Ascending aorta (tissue), 2 donors: ENCODE results near the gene BLTP3A. TPM values are rescaled to one million over a fixed set of nuclear protein-coding genes. Genes with fewer than 3 reads are reported as not detected.
"Not testable (repeated sequence)": the region's sequence is repeated elsewhere in the genome, so short reads cannot be mapped to it uniquely, and the experiment has no call there.

Experiments used
- DNase-seq, 2 donors: peaks; one replicate each; pipeline ENCODE4 v3.0.0-alpha.2; 2019; ENCODE audit warnings: low spot score in 2 of 2
- H3K27ac ChIP-seq, 2 donors: fragments of 200-600 bp; sonication (generic); one replicate each; pipeline ENCODE4 v1.5.1; 2016 to 2017; ENCODE audit warnings: mild to moderate bottlenecking in 1 of 2
- H3K27me3 ChIP-seq: fragments of 200-600 bp; sonication (generic); one replicate; pipeline ENCODE4 v1.5.1; 2017
- H3K36me3 ChIP-seq, 2 donors: fragments of 200-600 bp; sonication (generic); one replicate each; pipeline ENCODE4 v1.5.1; 2016
- H3K4me1 ChIP-seq, 2 donors: fragments of 200-600 bp; sonication (generic); one replicate each; pipeline ENCODE4 v1.5.1; 2016 to 2017; ENCODE audit warnings: mild to moderate bottlenecking in 1 of 2
- H3K4me3 ChIP-seq, 2 donors: fragments of 200-600 bp; sonication (generic); one replicate each; pipeline ENCODE4 v1.5.1; 2016 to 2017; ENCODE audit warnings: mild to moderate bottlenecking in 1 of 2
- H3K9me3 ChIP-seq, 2 donors: fragments of 200-600 bp; sonication (generic); one replicate each; pipeline ENCODE4 v1.5.1; 2016
- CTCF ChIP-seq, 3 experiments: fragments of 200-600 bp in 2 of 3; fragments of 450-650 bp in 1 of 3; sonication (generic) in 2 of 3; IDR thresholded peaks; one replicate each; pipeline ENCODE4 v1.5.1; 2016 to 2019; ENCODE audit warnings: antibody characterized with exemption in 3 of 3, mild to moderate bottlenecking in 1 of 3, moderate library complexity in 1 of 3
- intact Hi-C: fragments of 100-400 bp; cut with DNase I; formaldehyde crosslinking; loops from one replicate; pipeline ENCODE4 v1.15.1; 2023
- total RNA-seq: library from RNA; depleted of rRNA; stranded (reverse); fragments of >200 nt; gene quantifications from one replicate; pipeline ENCODE4 v1.1.0, GENCODE V29; 2016

BLTP3A gene
- total RNA-seq, 1 donor from 2014 or later: 12.7 TPM

- DNase-seq: no peak
- no peaks in the 10 kb centered on the region for H3K36me3 ChIP-seq
- TF ChIP-seq CTCF (IDR thresholded peaks at IDR 0.05): no peak
- intact Hi-C loops: no loop called here
- H3K27ac ChIP-seq: no peak overlapping the region
- no peaks in the 10 kb centered on the region for H3K9me3 ChIP-seq
- H3K4me1 ChIP-seq: peaks cover 0 to 4% of the 10 kb centered on the region in 2 donors
- no peaks in the 10 kb centered on the region for H3K27me3 ChIP-seq
- H3K4me3 ChIP-seq: no peak overlapping the region
Observed at GRCh38 chr6:34798057-34798456, 6.2 kb downstream of the BLTP3A start.

GRCh38 chr6:34799547-34799946, 7.7 kb downstream of the BLTP3A start:
- H3K27me3 ChIP-seq: no peaks in the 10 kb centered on the region
- no peaks in the 10 kb centered on the region for H3K36me3 ChIP-seq
- no peaks in the 10 kb centered on the region for H3K4me1 ChIP-seq
- no peak overlapping the region for H3K4me3 ChIP-seq
- no peaks in the 10 kb centered on the region for H3K9me3 ChIP-seq
- no peak for TF ChIP-seq CTCF (IDR thresholded peaks at IDR 0.05)
- intact Hi-C loops: no loop called here
- DNase-seq: no peak
- H3K27ac ChIP-seq: no peak overlapping the region

GRCh38 chr6:34804543-34804942, 12.7 kb downstream of the BLTP3A start:
- no peaks in the 10 kb centered on the region for H3K9me3 ChIP-seq
- no peaks in the 10 kb centered on the region for H3K36me3 ChIP-seq
- no peaks in the 10 kb centered on the region for H3K27me3 ChIP-seq
- H3K27ac ChIP-seq: no peak overlapping the region
- DNase-seq: no peak
- no peak overlapping the region for H3K4me3 ChIP-seq
- intact Hi-C loops: no loop called here
- TF ChIP-seq CTCF (IDR thresholded peaks at IDR 0.05): no peak
- no peaks in the 10 kb centered on the region for H3K4me1 ChIP-seq

- H3K27ac ChIP-seq, intact Hi-C loops, H3K27me3 ChIP-seq, H3K9me3 ChIP-seq, H3K36me3 ChIP-seq, H3K4me1 ChIP-seq, DNase-seq, H3K4me3 ChIP-seq: not testable (repeated sequence)
Observed at GRCh38 chr6:34805074-34805473, 13.2 kb downstream of the BLTP3A start.

- Histone ChIP-seq H3K27ac (no peak overlapping the region), H3K9me3 (no peaks in the 10 kb centered on the region), H3K36me3 (no peaks in the 10 kb centered on the region), H3K4me3 (no peak overlapping the region), H3K27me3 (no peaks in the 10 kb centered on the region), H3K4me1 (no peaks in the 10 kb centered on the region)
- no peak for DNase-seq
- intact Hi-C loops: no loop called here
- no peak for TF ChIP-seq CTCF (IDR thresholded peaks at IDR 0.05)
Observed at GRCh38 chr6:34806738-34807453, 15.0 kb downstream of the BLTP3A start.

- not testable (repeated sequence) for H3K27me3 ChIP-seq
Observed at GRCh38 chr6:34808473-34808872, 16.6 kb downstream of the BLTP3A start.

GRCh38 chr6:34809419-34809818, 17.5 kb downstream of the BLTP3A start:
- H3K27ac ChIP-seq, DNase-seq, intact Hi-C loops, H3K36me3 ChIP-seq, H3K4me3 ChIP-seq, H3K27me3 ChIP-seq, H3K4me1 ChIP-seq, H3K9me3 ChIP-seq: not testable (repeated sequence)

More at GRCh38 chr6:34808473-34808872, 16.6 kb downstream of the BLTP3A start:
- DNase-seq, H3K4me3 ChIP-seq, H3K36me3 ChIP-seq, H3K27ac ChIP-seq, H3K4me1 ChIP-seq, intact Hi-C loops, H3K9me3 ChIP-seq: not testable (repeated sequence)
